Rectal smooth muscle tissue (tissue), 1 donor: Measurements from ENCODE around the gene EHD1.

Experiments
- H3K27ac ChIP-seq: one replicate; pipeline ENCODE4 v1.7.0; 2013; ENCODE audit warnings: low read depth, low read length, inconsistent platforms
- H3K27me3 ChIP-seq: one replicate; pipeline ENCODE4 v1.7.0; 2013; ENCODE audit warnings: low read length; ENCODE audit not compliant: control insufficient read depth, insufficient read depth
- H3K36me3 ChIP-seq: one replicate; pipeline ENCODE4 v1.7.0; 2013; ENCODE audit warnings: low read length; ENCODE audit not compliant: control insufficient read depth, insufficient read depth
- H3K4me1 ChIP-seq: one replicate; pipeline ENCODE4 v1.7.0; 2013; ENCODE audit warnings: low read length; ENCODE audit not compliant: control insufficient read depth, insufficient read depth
- H3K4me3 ChIP-seq: one replicate; pipeline ENCODE4 v1.7.0; 2013; ENCODE audit warnings: low read length
- H3K9ac ChIP-seq: one replicate; pipeline ENCODE4 v1.7.0; 2013; ENCODE audit warnings: low read length

Gene EHD1

GRCh38 chr11:64854534-64855502 lies 23.6 kb downstream of the EHD1 start:
- H3K4me3 ChIP-seq: peak overlapping the region; percentile 12

DNA sequence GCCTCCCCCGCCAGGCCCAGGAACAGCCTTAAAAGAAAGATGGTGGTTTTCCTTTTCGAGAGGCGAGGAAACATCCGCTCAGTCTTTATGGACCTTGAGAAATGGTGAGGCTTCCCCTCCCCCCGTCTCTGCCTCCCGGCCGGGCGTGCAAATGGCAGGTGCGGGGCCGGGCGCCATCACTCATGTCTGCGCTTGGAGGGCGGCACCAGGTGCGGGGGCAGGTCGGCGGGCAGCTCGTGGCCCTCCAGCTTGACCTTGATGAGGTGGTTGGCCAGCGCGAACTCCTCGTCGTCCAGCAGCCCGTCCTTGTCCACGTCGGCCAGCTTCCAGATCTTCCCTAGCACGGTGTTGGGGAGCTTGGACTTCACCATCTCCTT lies 24.3 kb downstream of the EHD1 start:
- Histone ChIP-seq H3K9ac (no peak overlapping the region), H3K27ac (peak overlapping the region; percentile 64)

More at GRCh38 chr11:64854534-64855502, 23.6 kb downstream of the EHD1 start:
- peaks cover 25% of the 10 kb centered on the region for H3K4me1 ChIP-seq
- H3K27me3 ChIP-seq: no peaks in the 10 kb centered on the region
- no peak overlapping the region for H3K9ac ChIP-seq
- peaks cover 26% of the 10 kb centered on the region for H3K36me3 ChIP-seq
- peak overlapping the region; percentile 64 for H3K27ac ChIP-seq

GRCh38 chr11:64853709-64854108 lies 24.7 kb downstream of the EHD1 start:
- Histone ChIP-seq H3K36me3 (peaks cover 19% of the 10 kb centered on the region), H3K9ac (no peak overlapping the region), H3K4me3 (no peak overlapping the region), H3K27ac (no peak overlapping the region), H3K27me3 (no peaks in the 10 kb centered on the region), H3K4me1 (peaks cover 28% of the 10 kb centered on the region)

More for the DNA sequence above, 24.3 kb downstream of the EHD1 start:
- H3K36me3 ChIP-seq: peaks cover 19% of the 10 kb centered on the region
- H3K4me1 ChIP-seq: peaks cover 28% of the 10 kb centered on the region
- no peaks in the 10 kb centered on the region for H3K27me3 ChIP-seq
- no peak overlapping the region for H3K4me3 ChIP-seq

GRCh38 chr11:64852804-64853509 lies 25.5 kb downstream of the EHD1 start:
- peaks cover 28% of the 10 kb centered on the region for H3K4me1 ChIP-seq
- H3K4me3 ChIP-seq: no peak overlapping the region
- H3K27me3 ChIP-seq: no peaks in the 10 kb centered on the region
- peak overlapping the region; percentile 42 for H3K27ac ChIP-seq
- peaks cover 19% of the 10 kb centered on the region for H3K36me3 ChIP-seq
- peak overlapping the region; percentile 25 for H3K9ac ChIP-seq

- peaks cover 14% of the 10 kb centered on the region for H3K36me3 ChIP-seq
- no peaks in the 10 kb centered on the region for H3K27me3 ChIP-seq
- no peak overlapping the region for H3K9ac ChIP-seq
- peaks cover 32% of the 10 kb centered on the region for H3K4me1 ChIP-seq
- H3K27ac ChIP-seq: peak overlapping the region; percentile 61
- H3K4me3 ChIP-seq: no peak overlapping the region
These were observed 26.5 kb downstream of the EHD1 start for GRCh38 chr11:64851831-64852351.

DNA sequence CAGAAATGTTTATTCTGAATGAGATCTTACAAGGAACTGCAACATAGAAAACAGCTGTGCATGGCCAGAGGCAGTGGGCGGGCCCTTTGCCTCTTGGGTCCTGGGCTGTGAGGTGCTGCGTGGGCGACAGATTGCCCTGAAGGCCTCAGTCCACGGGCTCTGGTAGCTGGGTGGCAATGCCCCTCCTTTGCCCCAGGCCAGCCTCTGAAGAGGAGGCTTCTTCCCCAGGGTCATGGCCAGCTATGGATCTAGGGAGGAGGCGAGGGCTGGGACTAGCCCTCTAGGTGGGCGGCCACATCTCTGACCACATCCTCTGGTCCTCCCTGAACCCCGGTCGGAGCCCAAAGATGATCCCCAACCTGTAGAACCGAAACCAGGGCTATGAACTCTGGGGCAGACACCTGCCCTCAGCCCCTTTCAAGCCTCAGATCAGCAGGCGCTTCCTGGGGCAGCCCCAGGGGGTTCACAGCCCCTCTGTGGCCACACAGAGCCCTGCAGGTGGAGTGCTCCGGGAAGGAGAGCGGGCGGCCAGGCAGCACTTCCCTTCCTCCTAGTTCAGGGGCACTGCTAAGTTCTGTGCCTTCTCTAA lies 27.3 kb downstream of the EHD1 start:
- Histone ChIP-seq H3K36me3 (peaks cover 14% of the 10 kb centered on the region), H3K4me1 (peaks cover 23% of the 10 kb centered on the region), H3K9ac (no peak overlapping the region), H3K4me3 (no peak overlapping the region), H3K27ac (peak overlapping the region; percentile 61), H3K27me3 (no peaks in the 10 kb centered on the region)

GRCh38 chr11:64849598-64850356 lies 28.6 kb downstream of the EHD1 start:
- H3K27me3 ChIP-seq: no peaks in the 10 kb centered on the region
- H3K36me3 ChIP-seq: peaks cover 12% of the 10 kb centered on the region
- no peak overlapping the region for H3K9ac ChIP-seq
- no peak overlapping the region for H3K4me3 ChIP-seq
- peak overlapping the region; percentile 61 for H3K27ac ChIP-seq
- H3K4me1 ChIP-seq: peaks cover 12% of the 10 kb centered on the region

- Histone ChIP-seq H3K27ac (no peak overlapping the region), H3K4me3 (no peak overlapping the region), H3K27me3 (no peaks in the 10 kb centered on the region), H3K9ac (no peak overlapping the region), H3K36me3 (peaks cover 7% of the 10 kb centered on the region), H3K4me1 (peaks cover 8% of the 10 kb centered on the region)
These were observed 29.4 kb downstream of the EHD1 start for GRCh38 chr11:64848826-64849597.

- no peak overlapping the region for H3K27ac ChIP-seq
- no peaks in the 10 kb centered on the region for H3K27me3 ChIP-seq
- H3K9ac ChIP-seq: no peak overlapping the region
- H3K4me3 ChIP-seq: no peak overlapping the region
- H3K36me3 ChIP-seq: peaks cover 1% of the 10 kb centered on the region
- peaks cover 8% of the 10 kb centered on the region for H3K4me1 ChIP-seq
These were observed 30.1 kb downstream of the EHD1 start for GRCh38 chr11:64848214-64848825.

GRCh38 chr11:64846998-64847666 lies 31.3 kb downstream of the EHD1 start:
- Histone ChIP-seq H3K4me1 (peaks cover 8% of the 10 kb centered on the region), H3K4me3 (no peak overlapping the region), H3K27ac (no peak overlapping the region), H3K36me3 (no peaks in the 10 kb centered on the region), H3K27me3 (no peaks in the 10 kb centered on the region), H3K9ac (no peak overlapping the region)
